KG1 (cell line): Measurements from ENCODE around the gene EIF4ENIF1.
"Not testable (repeated sequence)": the region's sequence is repeated elsewhere in the genome, so short reads cannot be mapped to it uniquely, and the experiment has no call there.

ENCODE experiments used
- DNase-seq: peaks from one replicate; lab custom pipeline; 2025; lab: John Stamatoyannopoulos, UW

EIF4ENIF1 gene

DNA sequence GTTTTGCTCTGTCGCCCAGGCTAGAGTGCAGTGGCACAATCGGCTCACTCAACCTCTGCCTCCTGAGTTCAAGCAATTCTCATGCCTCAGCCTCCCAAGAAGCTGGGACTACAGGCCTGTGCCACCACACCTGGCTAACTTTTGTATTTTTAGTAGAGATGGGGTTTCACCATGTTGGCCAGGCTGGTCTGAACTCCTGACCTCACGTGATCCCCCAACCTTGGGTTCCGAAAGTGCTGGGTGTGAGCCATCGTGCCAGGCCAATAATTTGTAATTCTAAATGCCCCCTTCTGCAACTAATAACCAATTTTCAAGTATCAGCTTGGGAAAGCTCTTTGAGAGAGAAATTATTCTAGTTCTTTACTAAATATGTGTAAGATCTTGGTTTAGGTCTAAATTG lies 3.7 kb upstream of the EIF4ENIF1 start:
- not testable (repeated sequence) for DNase-seq

DNA sequence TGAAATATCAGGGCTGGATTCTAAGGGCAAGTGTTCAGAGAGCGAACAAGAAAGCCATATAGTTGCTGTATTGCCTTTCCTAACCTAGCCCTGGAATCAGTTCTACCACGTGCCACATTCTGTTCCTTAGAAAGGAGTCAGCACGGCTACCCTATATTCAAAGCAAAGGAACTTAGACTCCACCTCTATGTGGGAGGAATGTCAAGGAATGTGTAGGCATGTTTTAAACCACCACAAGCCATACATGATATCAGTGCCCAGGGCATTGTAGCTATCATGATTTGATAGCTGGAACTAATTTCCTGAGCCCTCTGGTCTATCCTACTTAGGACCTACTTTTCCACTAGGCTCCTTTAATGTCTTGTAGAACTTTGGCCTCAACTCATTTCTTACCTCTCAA lies 2.5 kb upstream of the EIF4ENIF1 start:
- no peak for DNase-seq

DNA sequence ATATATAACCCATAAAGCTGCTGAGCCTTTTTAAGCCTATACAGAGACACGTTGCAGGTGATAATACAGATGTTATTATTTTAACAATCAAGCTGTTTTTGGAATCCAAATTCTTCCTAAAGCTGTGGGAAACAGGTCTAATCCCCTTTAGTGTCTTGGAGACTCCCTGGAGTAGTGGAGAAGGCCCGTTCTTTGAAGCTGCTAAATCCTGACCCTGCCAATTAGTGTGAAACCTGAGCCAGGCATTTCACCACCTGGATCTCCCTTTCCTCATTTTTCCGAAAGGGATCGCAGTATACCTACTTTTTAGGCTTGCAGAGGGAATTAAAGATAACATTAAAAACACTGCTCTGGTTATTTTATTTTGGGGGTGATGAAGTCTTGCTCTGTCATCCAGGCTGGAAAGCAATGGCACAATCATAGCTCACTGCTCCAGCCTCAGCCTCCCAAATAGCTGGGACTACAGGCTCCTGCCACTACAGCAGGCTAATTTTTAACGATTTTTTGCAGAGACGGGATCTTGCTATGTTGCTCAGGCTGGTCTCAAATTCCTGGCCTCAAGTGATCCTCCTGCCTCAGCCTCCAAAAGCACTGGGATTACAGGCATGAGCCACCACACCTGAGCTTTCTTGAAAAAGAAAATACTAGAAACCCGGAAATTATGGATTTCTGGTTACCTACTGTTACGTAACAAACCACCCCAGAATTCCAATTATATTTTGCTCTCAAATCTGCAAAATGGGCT lies 1.7 kb upstream of the EIF4ENIF1 start:
- no peak for DNase-seq

- DNase-seq: peak; percentile 82
Measured at GRCh38 chr22:31490496-31490925, 869 bp upstream of the EIF4ENIF1 start.

GRCh38 chr22:31488988-31489617 lies 539 bp downstream of the EIF4ENIF1 start:
- no peak for DNase-seq

DNA sequence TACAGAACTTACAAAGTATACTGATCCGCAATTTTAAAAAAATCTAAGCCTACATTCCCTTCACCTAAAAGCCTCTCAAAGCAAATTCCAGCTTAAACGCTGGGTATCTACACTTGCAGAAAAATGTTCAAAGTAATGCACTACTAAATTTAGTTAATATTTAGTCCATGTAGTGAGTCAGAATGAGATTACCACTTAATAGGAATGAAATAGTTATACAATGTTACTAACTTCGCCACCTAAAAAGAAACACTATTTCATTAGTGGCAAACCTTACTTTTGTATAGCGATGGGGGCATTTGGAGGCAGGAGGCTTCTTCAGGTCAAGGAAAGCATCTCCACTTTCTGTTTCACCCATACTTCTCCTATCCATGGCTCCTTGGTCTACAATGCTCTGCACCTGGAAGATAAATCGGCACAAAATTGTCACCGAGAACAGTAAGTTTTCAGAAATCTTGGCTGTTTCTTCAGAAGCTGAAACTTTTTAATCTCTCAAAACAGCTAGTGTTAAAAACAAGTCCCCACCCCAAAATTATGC lies 1.2 kb downstream of the EIF4ENIF1 start:
- DNase-seq: no peak

- no peak for DNase-seq
Measured at GRCh38 chr22:31486951-31487350, 2.7 kb downstream of the EIF4ENIF1 start.

GRCh38 chr22:31486369-31486768 lies 3.3 kb downstream of the EIF4ENIF1 start:
- not testable (repeated sequence) for DNase-seq

DNA sequence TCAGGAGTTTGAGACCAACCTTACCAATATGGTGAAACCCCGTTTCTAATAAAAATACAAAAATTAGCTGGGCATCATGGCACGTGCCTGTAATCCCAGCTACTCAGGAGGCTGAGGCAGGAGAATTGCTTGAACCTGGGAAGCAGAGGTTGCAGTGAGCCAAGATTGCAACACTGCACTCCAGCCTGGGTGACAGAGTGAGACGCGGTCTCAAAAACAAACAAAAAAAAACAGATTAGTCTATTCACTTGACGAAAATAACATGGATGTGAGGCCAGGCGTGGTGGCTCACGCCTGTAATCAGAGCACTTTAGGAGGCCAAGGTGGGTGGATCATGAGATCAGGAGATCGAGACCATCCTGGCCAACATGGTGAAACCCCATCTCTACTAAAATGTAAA lies 7.2 kb downstream of the EIF4ENIF1 start:
- DNase-seq: not testable (repeated sequence)

GRCh38 chr22:31481129-31481528 lies 8.5 kb downstream of the EIF4ENIF1 start:
- no peak for DNase-seq

DNA sequence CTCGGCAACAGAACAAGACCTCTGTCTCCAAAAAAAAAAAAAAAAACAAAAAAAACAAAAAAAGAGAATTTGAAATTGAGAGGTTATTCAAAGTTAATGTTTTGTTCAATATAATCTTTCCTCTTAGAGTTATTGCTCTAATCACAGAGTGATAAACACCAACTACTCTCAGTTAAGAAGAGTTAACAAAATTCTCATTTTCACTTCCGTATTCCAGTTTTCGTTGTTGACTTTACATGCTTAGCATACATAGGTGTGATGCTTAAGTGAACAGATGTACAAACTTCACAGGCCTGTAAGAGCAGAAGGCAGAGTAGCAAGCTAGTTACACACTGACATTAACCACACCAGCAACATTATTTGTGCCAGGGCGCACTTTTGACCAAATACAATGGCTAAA lies 12.3 kb downstream of the EIF4ENIF1 start:
- DNase-seq: no peak

DNA sequence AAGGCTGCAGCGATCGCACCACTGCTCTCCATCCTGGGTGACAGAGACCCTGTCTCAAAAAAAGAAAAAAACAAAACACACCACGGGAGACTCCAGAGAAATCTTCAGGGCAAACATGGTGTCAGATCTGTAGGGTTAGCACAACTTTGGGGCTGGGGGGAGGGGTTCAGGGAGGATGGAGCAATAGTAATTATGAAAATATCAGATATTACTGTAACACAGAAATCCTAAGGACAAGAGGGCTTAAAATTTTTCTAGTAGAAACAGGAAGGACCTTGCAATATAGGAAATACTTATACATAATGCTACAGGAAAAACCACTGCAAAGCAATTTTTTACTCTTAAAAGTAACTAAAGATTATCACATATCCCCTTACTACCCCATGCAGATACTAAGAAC lies 13.8 kb downstream of the EIF4ENIF1 start:
- DNase-seq: no peak

DNA sequence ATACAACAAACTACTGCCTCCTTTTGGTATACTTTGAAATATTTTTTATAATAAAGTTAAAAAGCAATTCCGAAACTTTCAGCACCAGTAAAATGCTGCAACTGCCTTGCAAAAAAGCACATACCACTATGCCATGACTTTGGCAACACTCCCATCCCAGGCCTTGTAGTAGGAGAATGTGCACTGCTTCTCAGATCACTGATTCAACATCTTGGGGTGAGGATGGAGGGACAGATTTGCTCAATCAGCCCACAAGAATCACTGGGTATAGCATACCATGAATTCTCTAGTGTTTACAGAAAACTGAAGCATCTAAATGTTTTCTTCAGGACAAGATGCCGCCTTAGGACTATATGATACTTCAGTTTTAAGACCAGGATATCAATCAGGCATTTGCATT lies 14.9 kb downstream of the EIF4ENIF1 start:
- no peak for DNase-seq

GRCh38 chr22:31465307-31465706 lies 24.3 kb downstream of the EIF4ENIF1 start:
- no peak for DNase-seq

- no peak for DNase-seq
Measured at GRCh38 chr22:31461699-31462098, 27.9 kb downstream of the EIF4ENIF1 start.

GRCh38 chr22:31451709-31452571 lies 37.7 kb downstream of the EIF4ENIF1 start:
- DNase-seq: no peak

GRCh38 chr22:31449506-31449905 lies 40.1 kb downstream of the EIF4ENIF1 start:
- no peak for DNase-seq

DNA sequence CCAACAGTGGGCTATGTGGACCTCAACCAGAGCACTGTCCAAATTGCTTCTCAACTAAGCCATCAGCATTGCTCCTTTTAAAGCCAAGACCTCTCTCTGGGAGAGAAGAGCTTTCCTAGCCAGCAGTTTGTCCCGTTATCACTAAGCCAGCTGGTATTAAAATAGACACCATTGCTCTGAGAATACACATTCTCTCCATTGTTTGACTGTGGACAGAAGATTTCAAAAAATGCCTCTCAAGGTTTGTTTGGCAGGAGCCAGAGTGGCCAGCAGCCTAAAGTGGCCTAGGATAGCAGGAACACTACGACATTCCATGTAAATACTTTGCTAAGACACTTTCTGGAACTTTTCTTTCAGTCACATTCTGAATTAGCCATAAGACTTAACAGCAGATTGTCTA lies 41.3 kb downstream of the EIF4ENIF1 start:
- DNase-seq: no peak

GRCh38 chr22:31447337-31447736 lies 42.3 kb downstream of the EIF4ENIF1 start:
- no peak for DNase-seq

DNA sequence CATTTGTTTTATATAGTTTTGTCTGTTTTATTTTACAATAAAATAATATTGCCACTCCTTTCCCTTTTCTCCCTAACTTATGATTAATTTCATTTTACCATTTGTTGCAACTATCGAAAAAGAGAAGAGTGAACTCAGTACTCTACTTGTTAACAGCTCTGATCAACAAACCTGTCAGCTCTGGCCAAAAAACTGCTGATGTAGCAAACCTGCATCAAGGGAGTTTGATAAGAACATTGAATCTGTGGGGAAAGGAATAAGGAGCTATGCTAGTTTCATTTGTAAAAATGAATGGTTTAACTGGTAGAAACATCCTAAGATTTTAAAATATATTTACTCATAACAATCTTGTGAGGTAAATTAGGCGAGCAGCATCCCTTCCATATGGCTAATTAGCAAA lies 42.9 kb downstream of the EIF4ENIF1 start:
- no peak for DNase-seq

- no peak for DNase-seq
Measured at GRCh38 chr22:31446208-31446607, 43.4 kb downstream of the EIF4ENIF1 start.

GRCh38 chr22:31445642-31446041 lies 44.0 kb downstream of the EIF4ENIF1 start:
- no peak for DNase-seq

DNA sequence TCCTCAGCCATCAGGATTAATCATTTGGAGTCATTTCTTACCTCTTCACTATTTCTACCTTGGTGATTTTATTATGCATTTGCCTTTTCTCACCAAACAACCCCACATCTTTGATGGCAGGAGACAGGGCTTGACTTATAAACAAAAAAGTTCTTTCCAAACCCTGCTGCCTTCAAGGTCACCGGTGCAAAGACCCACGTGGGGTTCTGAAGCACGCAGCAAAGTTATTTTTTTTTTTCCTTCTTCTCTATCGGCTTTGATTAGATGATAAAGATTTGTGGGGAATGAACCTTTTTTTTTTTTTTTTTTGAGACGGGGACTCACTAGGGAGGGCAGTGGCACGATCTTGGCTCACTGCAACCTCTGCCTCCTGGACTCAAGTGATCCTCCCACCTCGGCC lies 46.1 kb downstream of the EIF4ENIF1 start:
- DNase-seq: no peak
